ENCODE results near the gene CD151.

Gene CD151

DNA sequence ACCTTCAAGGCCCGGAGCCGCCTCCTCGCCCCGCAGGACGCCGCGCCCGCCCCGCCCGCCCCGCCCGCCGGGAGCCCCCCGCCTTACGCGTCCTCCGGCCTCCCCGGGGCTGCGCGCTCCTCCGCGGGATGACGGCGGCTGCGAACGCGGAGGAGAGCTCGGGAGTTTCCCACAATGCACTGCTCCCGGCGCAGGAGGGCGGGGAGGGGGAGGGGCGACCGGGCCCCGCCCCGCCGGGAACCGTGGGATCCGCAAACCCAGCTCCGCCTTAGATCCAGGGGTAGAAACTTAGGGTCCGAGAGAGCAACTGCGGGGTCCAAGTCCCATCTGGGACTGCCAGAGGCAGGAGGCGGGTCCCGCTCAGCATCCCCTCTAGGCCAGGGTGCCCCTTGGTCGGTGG is 42.8 kb upstream of the CD151 start, which contains the start of gene CEND1:
TSS of gene CEND1 (minus strand) at position 148 of the 400 bp plus-strand sequence. CDS start 1,514 bp downstream, outside the sequence.
- TF ChIP-seq, protein P1, sequence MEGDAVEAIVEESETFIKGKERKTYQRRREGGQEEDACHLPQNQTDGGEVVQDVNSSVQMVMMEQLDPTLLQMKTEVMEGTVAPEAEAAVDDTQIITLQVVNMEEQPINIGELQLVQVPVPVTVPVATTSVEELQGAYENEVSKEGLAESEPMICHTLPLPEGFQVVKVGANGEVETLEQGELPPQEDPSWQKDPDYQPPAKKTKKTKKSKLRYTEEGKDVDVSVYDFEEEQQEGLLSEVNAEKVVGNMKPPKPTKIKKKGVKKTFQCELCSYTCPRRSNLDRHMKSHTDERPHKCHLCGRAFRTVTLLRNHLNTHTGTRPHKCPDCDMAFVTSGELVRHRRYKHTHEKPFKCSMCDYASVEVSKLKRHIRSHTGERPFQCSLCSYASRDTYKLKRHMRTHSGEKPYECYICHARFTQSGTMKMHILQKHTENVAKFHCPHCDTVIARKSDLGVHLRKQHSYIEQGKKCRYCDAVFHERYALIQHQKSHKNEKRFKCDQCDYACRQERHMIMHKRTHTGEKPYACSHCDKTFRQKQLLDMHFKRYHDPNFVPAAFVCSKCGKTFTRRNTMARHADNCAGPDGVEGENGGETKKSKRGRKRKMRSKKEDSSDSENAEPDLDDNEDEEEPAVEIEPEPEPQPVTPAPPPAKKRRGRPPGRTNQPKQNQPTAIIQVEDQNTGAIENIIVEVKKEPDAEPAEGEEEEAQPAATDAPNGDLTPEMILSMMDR (conservative IDR thresholded peaks at IDR 0.05): no peak

DNA sequence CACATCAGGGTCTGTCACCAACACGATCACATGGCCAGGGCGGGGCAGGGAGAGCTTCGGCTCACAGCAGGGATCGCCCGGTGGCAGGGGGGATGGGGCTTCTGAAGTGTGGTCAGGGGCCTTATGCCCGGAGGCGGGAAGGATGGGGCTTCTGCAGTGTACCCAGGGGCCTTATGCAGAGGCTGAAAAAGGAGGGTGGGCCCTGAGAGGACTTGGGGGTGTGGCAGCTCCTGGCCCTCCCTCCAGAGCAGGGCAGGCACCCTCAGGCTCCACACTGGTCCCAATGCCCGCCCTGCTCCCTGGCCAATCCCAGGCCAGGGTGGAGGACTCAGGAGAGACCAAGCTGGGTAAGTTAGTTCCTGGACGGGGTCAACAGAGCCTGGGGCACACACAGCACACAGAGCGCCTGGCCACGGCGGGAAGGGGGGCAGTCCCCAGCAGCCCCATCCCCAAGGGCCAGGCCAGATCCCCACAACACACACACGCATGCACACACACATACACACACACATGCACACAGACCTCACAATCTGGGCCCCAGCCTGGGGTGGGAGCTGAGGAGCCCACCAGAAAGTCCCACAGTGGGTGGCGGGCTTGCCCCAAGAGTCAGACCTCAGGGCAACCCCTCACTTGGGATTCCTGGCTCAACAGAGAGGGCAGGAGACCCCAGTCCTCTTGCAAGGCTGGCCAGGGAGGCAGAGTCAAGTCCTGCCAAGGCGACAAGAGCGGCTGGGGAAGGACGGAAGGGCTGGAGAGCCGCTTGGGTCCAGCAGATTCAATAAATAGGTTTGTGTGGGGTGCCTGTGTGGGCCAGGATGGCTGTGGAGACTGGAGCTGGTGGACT is 41.8 kb upstream of the CD151 start:
- no peak overlapping the region for H3K27ac ChIP-seq
- TF ChIP-seq, protein P1 (conservative IDR thresholded peaks at IDR 0.05): no peak

More for the DNA sequence above, 42.8 kb upstream of the CD151 start, which contains the start of gene CEND1:
- H3K27ac ChIP-seq: no peak within 1 kb of the TSS

DNA sequence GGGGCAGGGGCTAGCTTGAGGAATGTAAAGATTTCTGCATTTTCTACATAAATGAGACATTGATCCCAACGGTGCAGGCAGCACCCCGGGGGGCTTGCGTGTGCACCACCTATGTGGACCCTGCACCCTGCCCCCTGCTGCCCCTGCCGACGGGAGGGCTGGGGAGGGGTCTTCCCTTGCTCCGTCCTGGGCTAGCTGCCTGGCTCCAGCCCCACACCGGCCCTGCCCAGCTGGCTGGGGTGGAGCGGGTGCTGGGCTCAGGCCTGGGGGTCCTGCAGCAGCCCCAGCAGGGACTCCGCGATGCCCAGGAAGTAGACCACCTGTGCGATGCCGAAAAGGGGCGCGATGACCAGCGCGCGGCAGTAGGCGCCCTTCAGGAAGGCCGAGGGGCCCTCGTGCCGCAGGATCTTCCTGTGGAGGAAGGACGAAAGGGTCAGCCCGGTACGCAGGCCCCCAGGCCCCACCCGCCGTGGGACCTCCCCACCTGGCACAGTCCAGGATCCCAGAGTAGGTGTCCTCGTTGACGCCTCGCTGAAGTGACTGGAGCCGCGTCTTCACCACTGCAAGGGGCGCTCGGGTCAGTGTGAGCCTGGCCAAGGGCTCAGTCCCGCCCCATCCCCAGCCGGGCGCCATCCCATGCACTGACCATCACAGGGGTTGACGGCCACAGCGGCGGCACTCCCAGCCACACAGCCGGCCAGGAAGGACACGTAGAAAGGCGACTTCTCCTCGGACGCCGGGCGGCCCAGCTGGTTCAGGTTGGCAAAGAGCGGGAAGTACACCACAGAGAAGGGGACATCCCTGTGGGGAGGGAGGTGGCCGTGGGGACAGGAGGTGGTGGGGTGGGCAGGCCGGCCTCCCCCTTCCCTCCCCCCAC is 40.9 kb upstream of the CD151 start:
- TF ChIP-seq, protein P1 (conservative IDR thresholded peaks at IDR 0.05): no peak
- H3K27ac ChIP-seq: no peak overlapping the region

GRCh38 chr11:792535-792821 is 40.3 kb upstream of the CD151 start:
- H3K27ac ChIP-seq: no peak overlapping the region
- TF ChIP-seq, protein P1 (conservative IDR thresholded peaks at IDR 0.05): no peak

DNA sequence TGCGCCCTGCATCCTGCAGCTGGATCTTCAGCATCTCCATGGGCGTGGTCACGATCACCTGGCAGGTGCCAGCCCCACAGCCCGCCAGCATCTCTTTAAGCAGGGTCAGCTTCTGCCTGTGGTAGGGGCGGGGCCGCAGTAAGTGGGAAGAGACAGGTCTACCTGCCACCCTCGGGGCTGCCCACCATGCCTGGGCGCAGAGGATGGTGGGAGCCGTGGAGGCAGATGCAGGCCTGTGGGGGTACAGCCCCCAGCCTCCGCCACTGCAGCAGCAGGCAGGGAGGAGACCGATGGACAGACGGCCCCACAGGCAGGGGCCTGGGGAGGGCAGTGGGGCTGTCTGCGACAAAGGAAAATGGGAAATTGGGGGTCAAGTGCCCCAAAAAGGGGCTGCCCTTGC is 39.9 kb upstream of the CD151 start:
- H3K27ac ChIP-seq: no peak overlapping the region
- TF ChIP-seq, protein P1 (conservative IDR thresholded peaks at IDR 0.05): no peak

GRCh38 chr11:793556-793955 is 39.2 kb upstream of the CD151 start:
- H3K27ac ChIP-seq: no peak overlapping the region
- TF ChIP-seq, protein P1 (conservative IDR thresholded peaks at IDR 0.05): no peak

All from VCaP (cell line).